HepG2 (cell line): Measurements from ENCODE around the gene TRAP1. TPM values are rescaled to one million over a fixed set of nuclear protein-coding genes. Genes with fewer than 3 reads are reported as not detected.
A peak's percentile ranks its signal among the peaks of the same experiment; 100 is the strongest.

Experiments
- GATA4 ChIP-seq: sonication (generic); IDR thresholded peaks from 2 replicates; pipeline ENCODE4 v1.6.1; 2016; ENCODE audit warnings: antibody characterized with exemption, low read depth, borderline replicate concordance
- GLMP ChIP-seq: sonication (generic); formaldehyde crosslinking; IDR thresholded peaks from 2 replicates; pipeline ENCODE4 v1.9.0; 2021; ENCODE audit warnings: missing genetic modification reagents, mild to moderate bottlenecking, borderline replicate concordance
- HNF1A ChIP-seq, 2 experiments: sonication (generic) in 1 of 2; formaldehyde crosslinking in 1 of 2; IDR thresholded peaks; 2 replicates each; pipeline versions ENCODE4 v1.4.0 to v1.6.1; 2016 to 2020; ENCODE audit warnings: borderline replicate concordance in 1 of 2, low read depth in 1 of 2, mild to moderate bottlenecking in 1 of 2, missing genetic modification reagents in 1 of 2
- KAT8 ChIP-seq: IDR thresholded peaks from 2 replicates; pipeline ENCODE4 v1.6.1; 2016; ENCODE audit warnings: missing genetic modification reagents, missing compliant biosample characterization
- LRRFIP1 ChIP-seq: sonication (generic); formaldehyde crosslinking; conservative IDR thresholded peaks from 2 replicates; pipeline ENCODE4 v1.4.0; 2020; ENCODE audit warnings: missing genetic modification reagents
- TEAD3 ChIP-seq: optimal IDR thresholded peaks from 2 replicates; pipeline ENCODE3; 2016; ENCODE audit warnings: borderline replicate concordance
- ZBTB33 ChIP-seq: sonication (generic); formaldehyde crosslinking; IDR thresholded peaks from 2 replicates; pipeline ENCODE4 v1.4.0; 2020; ENCODE audit warnings: missing genetic modification reagents
- ZBTB38 ChIP-seq: sonication (generic); formaldehyde crosslinking; IDR thresholded peaks from 2 replicates; pipeline ENCODE4 v1.5.1; 2020; ENCODE audit warnings: mild to moderate bottlenecking, missing genetic modification reagents
- ZFX ChIP-seq: sonication (generic); formaldehyde crosslinking; IDR thresholded peaks from 2 replicates; pipeline ENCODE4 v1.4.0; 2020; ENCODE audit warnings: mild to moderate bottlenecking, low read depth, missing genetic modification reagents, moderate library complexity
- ZNF317 ChIP-seq: sonication (generic); formaldehyde crosslinking; IDR thresholded peaks from 2 replicates; pipeline ENCODE4 v1.5.0; 2020; ENCODE audit warnings: mild to moderate bottlenecking, missing genetic modification reagents
- ZNF784 ChIP-seq: sonication (generic); formaldehyde crosslinking; IDR thresholded peaks from 2 replicates; pipeline ENCODE4 v1.5.1; 2020; ENCODE audit warnings: missing genetic modification reagents, mild to moderate bottlenecking, borderline replicate concordance
- polyA plus RNA-seq, 8 experiments: library from polyadenylated mRNA; depleted of rRNA in 3 of 8; stranded (reverse) in 7 of 8; unstranded in 1 of 8; fragments of >200 nt; fragmentation: Illumina TruSeq in 4 of 8; extraction: Trizol in 4 of 8; gene quantifications; 2 replicates each; pipeline versions ENCODE4 v1.2.1 to v1.2.3, GENCODE V29; 2011 to 2016; ENCODE audit warnings: low read depth in 4 of 8, missing spikeins in 1 of 8, mixed read lengths in 1 of 8; ENCODE audit not compliant: insufficient read depth in 1 of 8
- total RNA-seq, 5 experiments: library from RNA; depleted of rRNA; stranded (reverse); fragments of >200 nt; fragmentation: Illumina TruSeq; extraction: Trizol; gene quantifications; 2 replicates each; pipeline ENCODE4 v1.2.3, GENCODE V29; 2016; ENCODE audit warnings: low read depth in 1 of 5

Gene TRAP1
- total and polyA plus RNA-seq, 2 of the 13 experiments (the other 11 are each of a cell fraction or from before 2014, with no cell fraction given) = 127 to 240 TPM

- TF ChIP-seq KAT8 = no peak
- TF ChIP-seq ZBTB38 = peak; percentile 94
- peak; percentile 42; the same call in 1 of the 2 replicates for TF ChIP-seq ZFX
- TF ChIP-seq LRRFIP1 (CRISPR knock-in tag) = no peak
- no peak for TF ChIP-seq GLMP (CRISPR knock-in tag)
- 0 out of 2 replicates have a peak, but pooled peaks have one; percentile 63 for TF ChIP-seq ZBTB33 (CRISPR knock-in tag)
- TF ChIP-seq ZNF784 = no peak
- TF ChIP-seq HNF1A (IDR thresholded peaks at IDR 0.05; ENCODE audit: low read depth) = no peak
- TF ChIP-seq HNF1A (CRISPR knock-in tag; IDR thresholded peaks at IDR 0.05; ENCODE audit: borderline replicate concordance) = no peak
- TF ChIP-seq GATA4 = no peak
- TF ChIP-seq ZNF317 (CRISPR knock-in tag) = 0 out of 2 replicates have a peak, but pooled peaks have one; percentile 45
- TF ChIP-seq TEAD3 (CRISPR knock-in tag) = peak; percentile 12
These were observed 71.6 kb downstream of the TRAP1 start (continued) for GRCh38 chr16:3645504-3646347.
